OCI-LY7 (cell line): ENCODE results near the gene PAX3. TPM values are rescaled to one million over a fixed set of nuclear protein-coding genes. Genes with fewer than 3 reads are reported as not detected.

Source experiments
- BruUV-seq: library from RNA; stranded (reverse); fragments of 400-500 nt; replicated peaks from 2 replicates; lab custom pipeline; 2021; lab: Mats Ljungman, UMichigan
- CTCF ChIA-PET: fragments of 300-600 bp; sonication (Branson Sonifier 250); formaldehyde crosslinking; loops from one replicate; lab custom pipeline; 2022; ENCODE audit warnings: antibody characterized with exemption; ENCODE audit not compliant: unreplicated experiment; lab: Charles Lee
- POLR2A ChIA-PET: fragments of 300-600 bp; sonication (Branson Sonifier 250); formaldehyde crosslinking; loops from one replicate; lab custom pipeline; 2022; ENCODE audit warnings: antibody characterized with exemption; lab: Charles Lee
- DNase-seq: peaks from one replicate; pipeline ENCODE4 v3.0.0-alpha.2; 2015; ENCODE audit warnings: low spot score
- H2AFZ ChIP-seq: fragments of 200-600 bp; sonication (generic), shearing (Covaris generic); 2 replicates; pipeline ENCODE4 v1.6.1; 2014; ENCODE audit warnings: mild to moderate bottlenecking, antibody characterized with exemption, low read length, moderate library complexity
- H3K27ac ChIP-seq: fragments of 200-600 bp; sonication (generic); 2 replicates; pipeline ENCODE4 v1.5.1; 2014; ENCODE audit warnings: mixed run types, low read depth, mild to moderate bottlenecking, moderate library complexity, low read length, inconsistent platforms; ENCODE audit not compliant: poor library complexity, severe bottlenecking
- H3K36me3 ChIP-seq: fragments of 200-600 bp; sonication (generic); 2 replicates; pipeline ENCODE4 v1.6.1; 2014; ENCODE audit warnings: mild to moderate bottlenecking, antibody characterized with exemption, low read length, moderate library complexity, mixed read lengths; ENCODE audit not compliant: insufficient read depth
- H3K4me1 ChIP-seq: fragments of 200-600 bp; sonication (generic); 2 replicates; pipeline ENCODE4 v1.5.1; 2014; ENCODE audit warnings: mild to moderate bottlenecking, low read length; ENCODE audit not compliant: insufficient read depth, poor library complexity, severe bottlenecking
- H3K4me2 ChIP-seq: fragments of 200-600 bp; sonication (generic); 2 replicates; pipeline ENCODE4 v1.6.1; 2014; ENCODE audit warnings: mild to moderate bottlenecking, low read length
- H3K4me3 ChIP-seq: fragments of 200-600 bp; sonication (generic); 2 replicates; pipeline ENCODE4 v1.5.1; 2014; ENCODE audit warnings: mild to moderate bottlenecking, low read depth, low read length; ENCODE audit not compliant: poor library complexity, severe bottlenecking
- H3K79me2 ChIP-seq: fragments of 200-600 bp; sonication (generic); 2 replicates; pipeline ENCODE4 v1.6.1; 2016; ENCODE audit warnings: low read depth, mild to moderate bottlenecking, low read length, moderate library complexity, mixed read lengths; ENCODE audit not compliant: insufficient read depth
- H3K9me2 ChIP-seq: fragments of 200-600 bp; sonication (generic); 2 replicates; pipeline ENCODE4 v1.6.1; 2016; ENCODE audit warnings: mild to moderate bottlenecking, low read length, mixed read lengths; ENCODE audit not compliant: insufficient read depth
- H3K9me3 ChIP-seq: fragments of 200-600 bp; sonication (generic); 2 replicates; pipeline ENCODE4 v1.6.1; 2014; ENCODE audit warnings: mild to moderate bottlenecking, mixed run types, low read length, mixed read lengths
- H4K20me1 ChIP-seq: fragments of 200-600 bp; sonication (generic); 2 replicates; pipeline ENCODE4 v1.6.1; 2014; ENCODE audit warnings: mild to moderate bottlenecking, antibody characterized with exemption, low read length, moderate library complexity, mixed read lengths; ENCODE audit not compliant: insufficient read depth
- EZH2phosphoT487 ChIP-seq: fragments of 200-600 bp; sonication (generic); IDR thresholded peaks from 2 replicates; pipeline ENCODE4 v1.6.1; 2018; ENCODE audit warnings: low read depth, borderline replicate concordance, mild to moderate bottlenecking, mixed run types, antibody characterized with exemption, low read length, moderate library complexity, mixed read lengths
- intact Hi-C: fragments of 100-400 bp; cut with micrococcal nuclease; formaldehyde crosslinking; loops from one replicate; pipeline ENCODE4 v1.10.0; 2022; ENCODE audit not compliant: unreplicated experiment
- total RNA-seq, 2 experiments: library from RNA; depleted of rRNA in 1 of 2; stranded (reverse); fragments of >200 nt in 1 of 2; shearing (Covaris generic) in 1 of 2; gene quantifications; 2 replicates each; pipeline ENCODE4 v1.2.3, GENCODE V29; 2014 to 2022
- TF ChIP-seq, protein P1 (sequence below): fragments of 200-600 bp; sonication (generic); conservative IDR thresholded peaks from 2 replicates; pipeline ENCODE4 v1.5.1; 2014; ENCODE audit warnings: mild to moderate bottlenecking, antibody characterized with exemption, low read length, moderate library complexity, mixed read lengths

Gene PAX3
- total RNA-seq, 2 experiments from 2014 or later, result not detected

DNA sequence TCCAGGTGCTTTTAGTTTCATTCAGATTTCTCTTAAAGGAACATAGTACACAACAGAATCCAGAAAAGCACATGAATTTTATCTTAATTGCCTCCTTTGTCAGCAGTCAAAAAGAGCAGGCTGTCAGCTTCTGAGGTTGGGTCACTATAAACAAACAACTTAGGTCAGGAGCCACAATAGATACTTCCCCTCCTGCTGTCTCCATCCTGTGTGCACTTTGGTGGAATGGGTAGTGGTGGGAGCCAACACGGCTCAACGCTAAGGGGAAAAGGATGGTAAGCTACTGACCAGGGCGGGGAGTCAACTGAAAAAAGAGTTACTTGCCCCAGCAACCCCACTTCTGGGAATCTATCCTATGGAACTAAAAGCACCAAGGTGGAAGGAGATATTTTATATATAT lies 121.9 kb downstream of the PAX3 start:
- Histone ChIP-seq H3K9me3 (no peaks in the 10 kb centered on the region), H3K36me3 (no peaks in the 10 kb centered on the region), H2AFZ (no peak overlapping the region), H4K20me1 (no peaks in the 10 kb centered on the region), H3K9me2 (no peaks in the 10 kb centered on the region), H3K4me2 (no peak overlapping the region), H3K4me1 (no peaks in the 10 kb centered on the region), H3K27ac (no peak overlapping the region), H3K4me3 (no peak overlapping the region), H3K79me2 (no peaks in the 10 kb centered on the region)
- TF ChIP-seq, protein P1, sequence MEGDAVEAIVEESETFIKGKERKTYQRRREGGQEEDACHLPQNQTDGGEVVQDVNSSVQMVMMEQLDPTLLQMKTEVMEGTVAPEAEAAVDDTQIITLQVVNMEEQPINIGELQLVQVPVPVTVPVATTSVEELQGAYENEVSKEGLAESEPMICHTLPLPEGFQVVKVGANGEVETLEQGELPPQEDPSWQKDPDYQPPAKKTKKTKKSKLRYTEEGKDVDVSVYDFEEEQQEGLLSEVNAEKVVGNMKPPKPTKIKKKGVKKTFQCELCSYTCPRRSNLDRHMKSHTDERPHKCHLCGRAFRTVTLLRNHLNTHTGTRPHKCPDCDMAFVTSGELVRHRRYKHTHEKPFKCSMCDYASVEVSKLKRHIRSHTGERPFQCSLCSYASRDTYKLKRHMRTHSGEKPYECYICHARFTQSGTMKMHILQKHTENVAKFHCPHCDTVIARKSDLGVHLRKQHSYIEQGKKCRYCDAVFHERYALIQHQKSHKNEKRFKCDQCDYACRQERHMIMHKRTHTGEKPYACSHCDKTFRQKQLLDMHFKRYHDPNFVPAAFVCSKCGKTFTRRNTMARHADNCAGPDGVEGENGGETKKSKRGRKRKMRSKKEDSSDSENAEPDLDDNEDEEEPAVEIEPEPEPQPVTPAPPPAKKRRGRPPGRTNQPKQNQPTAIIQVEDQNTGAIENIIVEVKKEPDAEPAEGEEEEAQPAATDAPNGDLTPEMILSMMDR, result no peak
- TF ChIP-seq EZH2phosphoT487, result no peak
- ChIA-PET POLR2A (no interaction called here), CTCF (no interaction called here)
- intact Hi-C loops, result no loop called here
- no peak for DNase-seq
- BruUV-seq, result no TSS peak

DNA sequence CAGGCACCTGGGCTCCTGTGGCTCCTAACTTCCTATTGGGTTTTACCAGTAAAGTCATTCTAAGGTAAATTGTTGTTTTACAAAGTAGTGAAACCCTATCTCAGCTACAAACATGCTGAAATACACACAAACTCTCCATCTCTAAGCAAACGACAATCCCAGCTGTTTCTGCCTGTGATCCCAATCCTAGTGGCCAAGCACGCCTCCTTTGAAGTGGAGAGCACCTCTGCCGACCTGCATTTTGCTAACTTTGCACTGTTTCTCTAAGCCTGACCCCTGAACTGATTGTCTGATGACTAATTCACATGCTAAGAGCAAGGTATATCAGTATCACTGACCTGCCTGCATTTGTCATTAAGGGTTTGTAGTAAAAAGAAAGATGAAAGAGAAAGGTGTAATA lies 124.3 kb downstream of the PAX3 start:
- H3K79me2 ChIP-seq, result no peaks in the 10 kb centered on the region
- intact Hi-C loops, result no loop called here

DNA sequence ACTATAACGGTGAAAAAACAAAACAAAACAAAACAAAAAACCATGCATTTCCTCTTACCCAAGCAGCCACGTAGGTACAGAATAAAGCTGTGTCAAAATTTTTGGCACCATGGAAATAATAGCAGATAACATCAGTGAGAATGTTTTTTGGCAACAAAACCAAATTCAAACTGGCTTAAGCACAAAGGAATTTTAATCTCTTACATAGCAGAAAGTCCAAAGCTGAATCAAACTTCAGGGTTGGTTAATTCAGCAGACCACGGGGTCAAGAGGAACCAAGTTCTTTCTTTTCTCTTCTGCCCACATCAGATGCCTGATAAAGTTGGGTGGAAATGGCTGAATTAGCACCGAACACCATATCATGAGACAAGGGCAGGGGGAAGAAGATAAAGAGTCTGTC lies 129.5 kb downstream of the PAX3 start:
- H4K20me1 ChIP-seq, result no peaks in the 10 kb centered on the region
- no peak overlapping the region for H3K27ac ChIP-seq
- no peaks in the 10 kb centered on the region for H3K4me1 ChIP-seq
- no TSS peak for BruUV-seq
- intact Hi-C loops, result no loop called here
- ChIA-PET CTCF (no interaction called here), POLR2A (no interaction called here)
- no peak overlapping the region for H3K4me2 ChIP-seq
- DNase-seq, result no peak
- H3K9me2 ChIP-seq, result no peaks in the 10 kb centered on the region
- no peaks in the 10 kb centered on the region for H3K36me3 ChIP-seq
- no peak overlapping the region for H3K4me3 ChIP-seq
- no peak for TF ChIP-seq EZH2phosphoT487
- TF ChIP-seq, protein P1, result no peak
- no peaks in the 10 kb centered on the region for H3K9me3 ChIP-seq
- H2AFZ ChIP-seq, result no peak overlapping the region
- H3K79me2 ChIP-seq, result no peaks in the 10 kb centered on the region

More for the DNA sequence above, 124.3 kb downstream of the PAX3 start:
- POLR2A ChIA-PET, result no interaction called here
- TF ChIP-seq, protein P1, result no peak
- TF ChIP-seq EZH2phosphoT487, result no peak
- no peak overlapping the region for H3K4me3 ChIP-seq
- H3K9me3 ChIP-seq, result no peaks in the 10 kb centered on the region
- H3K36me3 ChIP-seq, result no peaks in the 10 kb centered on the region
- no peak for DNase-seq
- H2AFZ ChIP-seq, result no peak overlapping the region
- BruUV-seq, result no TSS peak
- H4K20me1 ChIP-seq, result no peaks in the 10 kb centered on the region
- CTCF ChIA-PET, result no interaction called here
- H3K4me2 ChIP-seq, result no peak overlapping the region
- H3K4me1 ChIP-seq, result no peaks in the 10 kb centered on the region
- H3K27ac ChIP-seq, result no peak overlapping the region
- H3K9me2 ChIP-seq, result no peaks in the 10 kb centered on the region
